HL-60 (cell line): Measurements from ENCODE around the gene TMEFF1.

Source experiments
- DNase-seq, 2 experiments: peaks; one replicate each; pipeline ENCODE4 v3.0.0-alpha.2; 2010 to 2020; ENCODE audit warnings: low read depth in 1 of 2, low spot score in 1 of 2
- H3K27ac ChIP-seq: fragments of 250-450 bp; sonication (Bioruptor Pico); replicated peaks from 2 replicates; pipeline ENCODE4 v1.5.1; 2020; ENCODE audit warnings: mild to moderate bottlenecking, moderate library complexity
- H3K27me3 ChIP-seq: fragments of 250-450 bp; sonication (Bioruptor Pico); 2 replicates; pipeline ENCODE4 v1.5.1; 2021; ENCODE audit warnings: mild to moderate bottlenecking, moderate library complexity; ENCODE audit not compliant: insufficient read depth, poor library complexity, severe bottlenecking
- H3K4me3 ChIP-seq: replicated peaks from 2 replicates; pipeline ENCODE4 v1.5.1; 2011; ENCODE audit warnings: mild to moderate bottlenecking, control low read depth, low read length; ENCODE audit not compliant: insufficient read depth
- CTCF ChIP-seq: IDR thresholded peaks from one replicate; pipeline ENCODE4 v1.5.1; 2011; ENCODE audit warnings: low read length, control low read depth, inconsistent platforms; ENCODE audit not compliant: insufficient read depth
- GABPA ChIP-seq: IDR thresholded peaks from 2 replicates; pipeline ENCODE4 v1.6.1; 2012; ENCODE audit warnings: low read depth
- POLR2AphosphoS5 ChIP-seq: IDR thresholded peaks from 2 replicates; pipeline ENCODE4 v1.6.1; 2012; ENCODE audit warnings: low read depth
- REST ChIP-seq: IDR thresholded peaks from 2 replicates; pipeline ENCODE4 v1.6.1; 2012; ENCODE audit warnings: low read depth; ENCODE audit not compliant: insufficient replicate concordance
- SPI1 ChIP-seq: IDR thresholded peaks from 2 replicates; pipeline ENCODE4 v1.6.1; 2012; ENCODE audit warnings: low read depth, mild to moderate bottlenecking, borderline replicate concordance

TMEFF1 gene

GRCh38 chr9:100473276-100474081, 530 bp downstream of the TMEFF1 start:
- TF ChIP-seq POLR2AphosphoS5 (no peak), GABPA (no peak), SPI1 (no peak), REST (no peak), CTCF (no peak)
- DNase-seq: peak; percentile 4 to 38
- Histone ChIP-seq H3K27ac (no peak overlapping the region), H3K4me3 (peak overlapping the region; percentile 40), H3K27me3 (peaks cover 30% of the 10 kb centered on the region)

GRCh38 chr9:100474082-100474923, 1.4 kb downstream of the TMEFF1 start:
- TF ChIP-seq GABPA: no peak
- TF ChIP-seq SPI1: no peak
- TF ChIP-seq REST: no peak
- no peak for TF ChIP-seq POLR2AphosphoS5
- TF ChIP-seq CTCF: no peak
- no peak overlapping the region for H3K4me3 ChIP-seq
- peaks cover 27% of the 10 kb centered on the region for H3K27me3 ChIP-seq
- no peak overlapping the region for H3K27ac ChIP-seq
- DNase-seq: no peak

- TF ChIP-seq REST: no peak
- no peak for TF ChIP-seq POLR2AphosphoS5
- TF ChIP-seq SPI1: no peak
- TF ChIP-seq GABPA: no peak
- no peak for DNase-seq
- Histone ChIP-seq H3K27me3 (peaks cover 23% of the 10 kb centered on the region), H3K4me3 (no peak overlapping the region), H3K27ac (no peak overlapping the region)
These were observed 2.0 kb downstream of the TMEFF1 start for GRCh38 chr9:100474924-100475276.
